HepG2 (cell line): ENCODE measurements around the gene AANAT. TPM values are rescaled to one million over a fixed set of nuclear protein-coding genes. Genes with fewer than 3 reads are reported as not detected.

Source experiments
- ADNP ChIP-seq: sonication (generic); formaldehyde crosslinking; IDR thresholded peaks from 2 replicates; pipeline ENCODE4 v1.4.0; 2020; ENCODE audit warnings: missing genetic modification reagents
- ATF3 ChIP-seq: sonication (generic); formaldehyde crosslinking; IDR thresholded peaks from 2 replicates; pipeline ENCODE4 v1.4.0; 2020; ENCODE audit warnings: missing genetic modification reagents
- FUBP1 ChIP-seq: sonication (generic); formaldehyde crosslinking; IDR thresholded peaks from 2 replicates; pipeline ENCODE4 v1.5.1; 2020; ENCODE audit warnings: missing genetic modification reagents, mild to moderate bottlenecking, borderline replicate concordance
- GMEB1 ChIP-seq: sonication (generic); formaldehyde crosslinking; IDR thresholded peaks from 2 replicates; pipeline ENCODE4 v1.5.1; 2020; ENCODE audit warnings: missing genetic modification reagents, mild to moderate bottlenecking, borderline replicate concordance
- KDM6A ChIP-seq: IDR thresholded peaks from 2 replicates; pipeline ENCODE4 v1.6.1; 2016; ENCODE audit warnings: low read depth
- KLF15 ChIP-seq: sonication (generic); formaldehyde crosslinking; IDR thresholded peaks from 2 replicates; pipeline ENCODE4 v1.8.1; 2023; ENCODE audit warnings: borderline replicate concordance, mild to moderate bottlenecking, inconsistent platforms, missing genetic modification reagents, mixed read lengths
- MIER3 ChIP-seq: IDR thresholded peaks from 2 replicates; pipeline ENCODE4 v1.6.1; 2016; ENCODE audit warnings: missing compliant biosample characterization, borderline replicate concordance
- MLXIP ChIP-seq: sonication (generic); formaldehyde crosslinking; IDR thresholded peaks from 2 replicates; pipeline ENCODE4 v1.9.0; 2021; ENCODE audit warnings: missing genetic modification reagents, borderline replicate concordance
- POLR2G ChIP-seq: fragments of 200-400 bp; formaldehyde crosslinking; IDR thresholded peaks from 2 replicates; pipeline ENCODE4 v1.6.1; 2018; ENCODE audit warnings: mild to moderate bottlenecking, low read depth, low read length, moderate library complexity
- TBX3 ChIP-seq: fragments of 450-650 bp; IDR thresholded peaks from 2 replicates; pipeline ENCODE4 v1.6.1; 2017; ENCODE audit warnings: antibody characterized with exemption, mild to moderate bottlenecking, inconsistent platforms, borderline replicate concordance
- TCF7L2 ChIP-seq: IDR thresholded peaks from 2 replicates; pipeline ENCODE4 v1.6.1; 2011; ENCODE audit warnings: mild to moderate bottlenecking, low read depth, low read length, moderate library complexity
- THAP8 ChIP-seq: sonication (generic); formaldehyde crosslinking; IDR thresholded peaks from 2 replicates; pipeline ENCODE4 v1.5.1; 2020; ENCODE audit warnings: missing genetic modification reagents, mild to moderate bottlenecking, borderline replicate concordance
- ZNF280B ChIP-seq: sonication (generic); formaldehyde crosslinking; IDR thresholded peaks from 2 replicates; pipeline ENCODE4 v1.5.0; 2020; ENCODE audit warnings: missing genetic modification reagents, mild to moderate bottlenecking, borderline replicate concordance
- ZNF530 ChIP-seq: sonication (generic); formaldehyde crosslinking; IDR thresholded peaks from 2 replicates; pipeline ENCODE4 v1.5.0; 2020; ENCODE audit warnings: low read depth, mild to moderate bottlenecking, missing genetic modification reagents
- ZNF563 ChIP-seq: sonication (generic); formaldehyde crosslinking; IDR thresholded peaks from 2 replicates; pipeline ENCODE4 v1.8.0; 2022; ENCODE audit warnings: mild to moderate bottlenecking, moderate library complexity, missing genetic modification reagents
- ZNF607 ChIP-seq: sonication (generic); formaldehyde crosslinking; IDR thresholded peaks from 2 replicates; pipeline ENCODE4 v1.5.1; 2020; ENCODE audit warnings: missing genetic modification reagents, mild to moderate bottlenecking, borderline replicate concordance
- ZNF614 ChIP-seq: IDR thresholded peaks from 2 replicates; pipeline ENCODE4 v1.6.1; 2018; ENCODE audit warnings: missing biosample characterization, missing genetic modification reagents, inconsistent platforms, borderline replicate concordance
- ZNF737 ChIP-seq: sonication (generic); formaldehyde crosslinking; IDR thresholded peaks from 2 replicates; pipeline ENCODE4 v1.5.0; 2020; ENCODE audit warnings: missing genetic modification reagents, mild to moderate bottlenecking, borderline replicate concordance
- ZNF740 ChIP-seq: sonication (generic); formaldehyde crosslinking; IDR thresholded peaks from 2 replicates; pipeline ENCODE4 v1.4.0; 2020; ENCODE audit warnings: missing genetic modification reagents
- ZSCAN31 ChIP-seq: sonication (generic); formaldehyde crosslinking; IDR thresholded peaks from 2 replicates; pipeline ENCODE4 v1.5.0; 2020; ENCODE audit warnings: low read depth, mild to moderate bottlenecking, missing genetic modification reagents
- polyA plus RNA-seq, 8 experiments: library from polyadenylated mRNA; depleted of rRNA in 3 of 8; stranded (reverse) in 7 of 8; unstranded in 1 of 8; fragments of >200 nt; fragmentation: Illumina TruSeq in 4 of 8; extraction: Trizol in 4 of 8; gene quantifications; 2 replicates each; pipeline versions ENCODE4 v1.2.1 to v1.2.3, GENCODE V29; 2011 to 2016; ENCODE audit warnings: low read depth in 4 of 8, missing spikeins in 1 of 8, mixed read lengths in 1 of 8; ENCODE audit not compliant: insufficient read depth in 1 of 8
- total RNA-seq, 5 experiments: library from RNA; depleted of rRNA; stranded (reverse); fragments of >200 nt; fragmentation: Illumina TruSeq; extraction: Trizol; gene quantifications; 2 replicates each; pipeline ENCODE4 v1.2.3, GENCODE V29; 2016; ENCODE audit warnings: low read depth in 1 of 5

The AANAT gene
- total and polyA plus RNA-seq, 2 of the 13 experiments (the other 11 are each of a cell fraction or from before 2014, with no cell fraction given) = 0.07 TPM; not detected in 1

- TF ChIP-seq MLXIP (CRISPR knock-in tag) (no peak), KDM6A (CRISPR knock-in tag) (peak; percentile 65; the same call in 1 of the 2 replicates), ZNF563 (CRISPR knock-in tag) (no peak), ZSCAN31 (CRISPR knock-in tag) (peak; percentile 56; the same call in 1 of the 2 replicates), TCF7L2 (peak; percentile 82), ATF3 (CRISPR knock-in tag) (peak; percentile 99), KLF15 (no peak), ZNF614 (CRISPR knock-in tag) (peak; percentile 96), ZNF740 (peak; percentile 66; the same call in 1 of the 2 replicates), TBX3 (peak; percentile 97), THAP8 (CRISPR knock-in tag) (no peak), POLR2G (peak; percentile 46; the same call in 1 of the 2 replicates), ZNF607 (CRISPR knock-in tag) (peak; percentile 71; the same call in 1 of the 2 replicates), ZNF530 (CRISPR knock-in tag) (no peak), ZNF280B (CRISPR knock-in tag) (0 out of 2 replicates have a peak, but pooled peaks have one; percentile 51), MIER3 (CRISPR knock-in tag) (peak; percentile 91; the same call in 1 of the 2 replicates), FUBP1 (no peak), GMEB1 (CRISPR knock-in tag) (0 out of 2 replicates have a peak, but pooled peaks have one; percentile 22), ZNF737 (CRISPR knock-in tag) (no peak), ADNP (CRISPR knock-in tag) (no peak)
Measured at GRCh38 chr17:76499267-76499667, 31.9 kb downstream of the AANAT start (continued).
